GM19455 (cell line): ENCODE results near the gene GRM8.

Source experiments
- ATAC-seq: cut with Tn5 transposase; IDR thresholded peaks from one replicate; pipeline ENCODE4 v1.9.1; 2021; ENCODE audit not compliant: unreplicated experiment

GRM8 gene

DNA sequence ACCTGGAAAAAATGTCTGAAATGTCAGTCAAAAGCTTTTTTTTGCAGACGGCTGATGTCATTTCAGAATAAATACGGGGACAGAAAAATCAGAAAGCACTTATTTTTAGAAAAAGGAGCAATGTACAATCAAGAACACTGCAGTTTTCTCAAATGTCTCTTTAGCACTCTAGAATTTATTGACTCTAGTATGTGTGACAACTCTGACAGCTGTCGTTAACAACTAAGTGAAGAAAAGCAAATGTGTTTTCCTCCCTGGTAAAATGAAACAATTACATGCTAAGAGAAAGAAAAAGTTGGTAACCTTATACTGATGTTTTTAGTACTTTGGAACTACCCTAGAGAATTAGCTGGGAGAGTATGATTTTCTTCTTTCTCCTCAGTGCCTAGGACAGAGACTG, 497.4 kb downstream of the GRM8 start:
- no peak for ATAC-seq

DNA sequence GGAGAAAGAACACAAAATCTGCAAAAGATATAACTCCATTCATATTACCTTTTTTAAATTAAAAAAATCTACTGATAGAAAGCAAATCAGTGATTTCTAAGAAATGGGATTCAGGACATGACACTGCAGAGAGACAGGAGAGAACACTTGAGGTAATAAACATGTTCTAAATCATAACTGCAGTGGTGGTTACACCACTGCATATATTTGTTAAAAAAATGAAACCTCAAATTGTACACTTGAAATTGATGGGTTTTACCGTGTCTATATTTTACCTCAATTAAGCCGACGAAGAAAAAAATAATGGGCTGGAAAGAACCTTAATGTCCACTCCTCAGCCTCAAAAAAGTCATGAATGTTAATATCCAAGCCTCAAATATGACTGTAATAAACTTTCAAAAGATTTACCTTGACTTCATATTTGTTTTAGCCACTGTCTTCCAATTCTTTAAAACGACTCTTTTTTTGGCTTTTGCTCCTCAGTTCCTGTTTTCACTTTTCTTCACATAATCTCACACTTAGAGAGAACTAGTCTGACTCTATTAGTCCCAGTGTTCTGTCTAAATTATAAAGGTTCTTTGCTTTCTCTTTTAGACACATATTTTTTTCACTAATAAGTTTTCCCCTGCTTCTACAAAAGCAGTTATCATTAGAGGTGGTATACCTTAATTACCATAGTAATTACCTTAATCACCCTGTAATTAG, 502.4 kb downstream of the GRM8 start:
- ATAC-seq, result no peak

DNA sequence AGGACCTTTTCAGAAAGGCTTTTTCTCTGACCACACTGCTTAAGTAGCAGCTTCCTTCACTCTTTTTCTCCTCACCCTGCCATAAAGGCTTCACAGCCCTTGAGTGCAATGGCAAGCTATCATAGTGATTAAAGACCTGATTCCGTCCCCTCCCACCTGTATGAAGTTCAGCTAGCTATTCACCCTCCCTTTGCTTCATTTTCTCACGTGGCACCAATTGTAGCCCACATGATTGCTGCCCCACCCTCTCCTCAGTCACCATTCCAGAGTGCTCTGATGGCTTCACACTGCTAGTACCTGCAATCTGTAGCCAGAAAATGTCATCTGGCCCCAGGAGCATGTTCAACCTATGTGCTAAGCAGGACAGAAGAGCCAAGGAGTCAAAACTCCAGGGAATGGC, 523.8 kb downstream of the GRM8 start:
- ATAC-seq, result no peak

DNA sequence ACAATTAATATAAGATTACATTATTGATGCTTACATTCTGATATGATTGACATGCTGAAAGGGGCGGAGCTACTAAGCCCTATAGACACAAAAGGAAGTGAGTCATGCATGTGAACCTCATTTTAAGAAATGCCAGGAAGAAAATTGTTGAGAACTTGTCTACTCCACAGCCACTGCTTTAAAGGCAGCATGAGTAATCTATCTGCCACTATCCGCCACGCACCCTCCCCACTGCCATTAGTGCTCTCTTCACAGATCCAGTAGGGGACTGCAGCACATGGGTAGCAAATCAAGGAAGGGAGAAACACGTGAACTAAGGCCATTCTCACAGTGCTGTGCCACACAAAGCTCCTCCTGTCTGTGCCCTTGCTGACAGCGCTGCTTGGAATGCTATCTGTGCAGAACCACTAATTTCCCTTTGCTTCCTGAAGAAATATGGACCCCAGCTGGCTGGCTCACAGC, 524.8 kb downstream of the GRM8 start:
- ATAC-seq, result no peak

DNA sequence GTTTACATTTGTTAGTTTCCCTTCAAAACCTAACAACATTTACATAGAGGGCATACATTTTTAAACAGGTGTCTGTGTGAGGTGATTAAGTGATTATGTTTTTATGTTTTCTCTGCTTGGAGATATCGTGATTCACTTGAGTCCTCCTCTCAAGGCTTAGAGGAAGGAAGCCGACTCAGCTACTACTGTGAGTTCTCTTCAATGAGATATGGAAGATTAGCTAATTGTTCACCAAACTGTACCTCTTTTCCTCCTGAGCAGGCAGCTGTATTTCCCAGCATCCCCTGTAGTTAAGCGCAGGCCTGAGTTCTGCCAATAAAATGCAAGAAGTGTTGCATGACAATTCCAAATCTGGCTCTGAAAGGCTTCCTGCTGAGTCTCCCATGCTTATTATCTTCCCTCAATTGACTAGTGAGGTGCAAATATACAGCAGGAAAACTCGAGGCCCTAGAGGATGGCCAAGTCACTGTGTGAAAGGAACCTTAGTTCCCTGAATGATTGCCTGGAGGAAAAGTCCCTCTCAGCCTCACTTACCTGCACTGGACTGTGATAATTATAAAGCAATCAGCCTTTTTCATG, 528.7 kb downstream of the GRM8 start:
- ATAC-seq, result no peak

DNA sequence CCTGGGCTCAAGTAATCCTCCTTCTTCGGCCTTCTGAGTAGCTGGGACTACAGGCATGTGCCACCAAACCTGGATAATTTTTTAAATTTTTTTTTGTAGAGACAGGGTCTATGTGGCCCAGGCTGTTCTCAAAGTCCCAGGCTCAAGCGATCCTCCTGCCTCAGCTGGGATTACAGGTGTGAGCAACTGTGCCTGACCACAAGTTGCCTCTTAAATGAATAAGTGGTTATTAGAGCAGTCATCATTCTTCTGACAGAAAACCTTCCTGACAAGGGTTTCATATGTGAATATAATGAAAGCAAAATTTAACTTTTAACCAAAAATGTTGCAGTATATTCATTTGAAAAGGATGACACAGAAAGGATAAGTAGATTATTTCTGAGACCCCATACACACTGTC, 532.5 kb downstream of the GRM8 start:
- ATAC-seq, result peak; percentile 89

DNA sequence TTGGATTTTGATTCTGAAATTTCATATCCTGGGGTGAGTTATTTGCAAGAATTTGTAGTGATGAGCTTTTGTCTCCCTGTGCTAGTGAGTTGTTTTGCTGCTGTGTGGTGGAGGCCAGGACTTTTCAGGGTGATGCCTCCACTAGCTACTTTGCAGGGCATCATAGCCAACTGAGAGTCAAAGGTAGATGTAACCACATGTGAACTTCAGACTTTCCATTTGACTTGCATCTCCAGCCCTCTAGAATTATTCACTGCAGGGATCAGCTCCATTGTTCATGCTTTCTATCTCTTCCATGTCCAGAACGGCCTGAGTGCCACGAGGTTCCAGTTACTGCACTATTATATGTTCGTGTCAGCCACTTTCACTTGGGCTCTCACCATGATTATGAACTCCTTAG, 534.3 kb downstream of the GRM8 start:
- no peak for ATAC-seq

DNA sequence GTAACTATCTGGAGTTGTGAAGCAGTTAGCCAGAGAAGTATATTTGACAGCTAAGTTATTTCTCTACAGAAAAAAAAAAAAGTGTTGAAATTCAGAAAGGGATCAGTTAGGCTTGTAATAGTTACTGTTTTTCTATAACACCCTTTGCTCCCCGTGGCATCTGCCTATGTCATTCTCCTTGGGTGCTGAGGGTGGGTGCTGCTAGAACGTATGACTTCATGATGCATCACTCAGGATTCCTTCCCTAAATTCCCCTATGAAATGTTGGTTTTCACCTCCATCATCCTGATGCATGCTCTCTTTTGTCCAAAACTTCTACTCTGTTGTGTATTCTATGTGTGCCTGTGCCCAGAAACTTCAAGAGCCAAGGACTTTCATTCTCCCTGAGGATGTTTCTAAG, 536.4 kb downstream of the GRM8 start:
- ATAC-seq, result no peak

DNA sequence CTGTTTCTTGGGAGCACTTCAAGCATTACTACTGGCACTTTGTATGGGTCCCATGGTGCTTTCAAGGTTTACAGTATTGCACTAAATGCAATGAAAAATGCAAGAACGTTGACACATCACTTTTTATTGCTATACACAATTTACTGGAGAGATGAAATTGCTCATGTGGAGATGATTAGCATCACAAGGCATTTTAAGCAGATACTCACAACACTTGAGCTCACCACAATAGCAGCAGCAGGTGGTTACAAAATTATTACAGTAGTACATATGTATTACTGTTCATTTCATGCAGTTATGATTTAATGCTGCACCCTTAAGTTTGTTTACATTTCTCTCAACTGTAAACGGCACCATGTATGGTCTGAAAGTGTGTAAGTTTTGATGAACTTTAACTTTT, 537.7 kb downstream of the GRM8 start:
- no peak for ATAC-seq

DNA sequence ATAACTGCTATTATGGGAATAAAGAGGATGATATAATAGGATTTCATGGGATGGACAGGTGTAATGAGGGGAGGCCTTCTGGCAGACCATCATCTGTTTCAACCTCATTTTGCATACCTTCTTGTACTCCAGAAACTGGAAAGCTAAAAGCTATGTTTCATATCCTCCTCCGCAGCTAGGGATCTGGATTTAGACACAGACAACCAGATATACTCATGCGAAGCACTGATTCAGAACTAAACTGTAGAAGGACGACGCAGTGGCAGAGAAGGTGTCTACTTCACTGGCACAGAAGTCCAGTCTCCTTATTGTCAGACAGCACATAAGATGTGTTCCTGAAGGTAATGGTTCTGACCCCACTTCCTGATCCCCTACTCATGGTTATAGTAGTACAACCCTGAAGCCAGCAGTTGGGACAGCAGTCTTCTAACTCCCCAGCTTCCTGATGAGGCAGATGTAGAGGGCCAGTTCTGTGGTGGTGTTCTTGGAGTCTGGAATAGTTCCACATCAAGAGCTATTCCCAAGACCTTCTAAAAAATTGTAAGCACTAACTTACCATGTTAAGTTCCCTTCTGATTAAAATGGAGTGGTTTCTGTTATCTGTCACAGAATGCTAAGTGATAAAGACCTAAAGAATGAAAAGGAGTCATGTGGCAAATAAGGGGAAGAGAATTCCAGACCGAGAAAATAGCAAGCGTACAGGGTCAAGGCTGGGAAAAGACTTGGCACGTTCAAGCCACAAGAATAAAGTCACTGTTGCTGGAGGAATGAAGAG, 550.3 kb downstream of the GRM8 start:
- peak; percentile 64 for ATAC-seq

DNA sequence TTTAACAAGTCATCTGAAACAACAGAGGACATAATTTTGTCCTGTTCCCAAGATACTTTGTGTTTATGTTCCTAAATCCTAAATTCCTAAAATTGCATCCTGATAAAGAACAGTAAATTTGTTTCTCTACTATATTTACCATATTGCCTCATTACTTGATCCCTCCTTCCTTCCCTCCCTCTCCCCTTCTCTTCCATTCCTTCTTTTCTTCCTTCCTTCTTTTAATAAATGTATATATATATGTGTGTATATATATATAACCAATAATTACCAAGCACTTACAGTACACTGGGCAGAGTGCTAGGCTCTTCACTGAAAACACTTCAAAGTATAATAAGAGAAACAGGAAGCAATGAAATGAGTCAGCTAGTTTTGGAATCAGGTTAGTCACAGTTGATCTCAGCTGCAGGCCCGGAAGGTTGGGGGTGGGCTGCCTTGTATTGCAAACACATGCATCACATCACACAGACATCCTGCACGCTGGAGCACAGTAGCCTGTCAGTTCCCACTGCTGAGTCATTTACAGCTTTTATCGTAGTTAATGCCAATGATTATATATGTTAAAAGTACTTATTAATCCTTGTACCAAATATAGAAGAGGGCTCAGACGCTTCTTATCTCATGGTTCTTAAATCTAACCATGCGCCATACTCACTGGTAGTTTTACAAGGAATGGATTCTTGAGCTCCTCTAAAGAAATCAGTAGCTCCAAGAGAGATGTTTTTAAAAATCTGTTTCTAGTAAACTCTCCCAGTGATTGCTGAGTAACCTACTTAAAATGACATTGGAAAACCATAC, 551.7 kb downstream of the GRM8 start:
- peak; percentile 81 for ATAC-seq

DNA sequence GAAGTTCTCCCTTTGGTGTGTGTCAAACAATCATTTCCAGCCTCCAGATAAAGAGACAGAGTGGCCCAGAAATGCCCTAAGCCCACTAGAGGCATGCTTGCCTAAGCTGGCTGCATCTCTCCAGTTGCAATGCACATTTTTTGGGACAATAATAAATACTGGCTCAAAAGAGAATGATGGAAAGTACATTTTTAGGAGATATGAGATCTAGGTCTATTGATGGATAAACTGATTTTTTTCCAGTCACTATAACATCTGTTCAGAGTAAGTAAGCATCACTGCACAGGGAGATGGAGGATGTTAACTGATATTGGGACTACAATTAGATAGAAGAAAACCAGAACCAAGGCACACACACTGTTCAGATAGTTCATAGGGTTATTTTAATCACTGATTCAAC, 553.0 kb downstream of the GRM8 start:
- ATAC-seq, result no peak

DNA sequence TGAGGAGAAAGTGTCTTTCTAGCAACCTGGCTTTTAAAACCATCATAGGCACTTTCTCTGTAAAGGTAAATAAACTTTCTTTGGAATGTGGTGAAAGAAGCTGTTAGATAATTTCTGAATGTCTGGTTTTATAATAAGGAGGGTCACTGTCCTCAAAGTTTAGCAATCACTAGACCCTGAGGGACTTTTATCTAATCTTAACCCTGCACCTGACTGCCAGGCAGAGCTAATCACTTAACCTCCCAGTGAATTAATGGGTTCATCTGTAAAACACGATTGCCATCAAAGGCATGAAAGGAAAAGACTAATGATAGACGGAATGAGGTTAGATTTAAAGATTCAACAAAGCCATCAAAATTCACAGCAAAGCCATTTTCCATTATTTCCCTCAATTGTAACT, 553.8 kb downstream of the GRM8 start:
- no peak for ATAC-seq

DNA sequence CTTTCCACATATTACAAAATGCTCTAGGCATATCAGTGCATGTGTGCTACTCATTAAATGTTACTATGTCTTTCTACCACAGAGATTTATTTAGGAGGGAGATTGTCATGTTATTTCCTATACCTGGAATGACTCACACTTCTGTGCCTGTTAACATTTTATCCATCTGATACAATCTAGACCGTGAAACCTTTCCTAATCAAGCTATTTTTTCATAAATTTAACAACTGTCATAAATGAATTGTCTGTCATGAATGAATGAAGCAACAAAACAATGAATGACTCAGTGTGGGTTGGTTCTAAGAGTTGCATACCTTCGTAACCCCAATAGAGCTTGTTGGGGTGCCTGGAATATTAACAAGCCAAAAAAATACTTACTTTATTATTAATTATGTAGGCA, 554.3 kb downstream of the GRM8 start:
- ATAC-seq, result no peak

DNA sequence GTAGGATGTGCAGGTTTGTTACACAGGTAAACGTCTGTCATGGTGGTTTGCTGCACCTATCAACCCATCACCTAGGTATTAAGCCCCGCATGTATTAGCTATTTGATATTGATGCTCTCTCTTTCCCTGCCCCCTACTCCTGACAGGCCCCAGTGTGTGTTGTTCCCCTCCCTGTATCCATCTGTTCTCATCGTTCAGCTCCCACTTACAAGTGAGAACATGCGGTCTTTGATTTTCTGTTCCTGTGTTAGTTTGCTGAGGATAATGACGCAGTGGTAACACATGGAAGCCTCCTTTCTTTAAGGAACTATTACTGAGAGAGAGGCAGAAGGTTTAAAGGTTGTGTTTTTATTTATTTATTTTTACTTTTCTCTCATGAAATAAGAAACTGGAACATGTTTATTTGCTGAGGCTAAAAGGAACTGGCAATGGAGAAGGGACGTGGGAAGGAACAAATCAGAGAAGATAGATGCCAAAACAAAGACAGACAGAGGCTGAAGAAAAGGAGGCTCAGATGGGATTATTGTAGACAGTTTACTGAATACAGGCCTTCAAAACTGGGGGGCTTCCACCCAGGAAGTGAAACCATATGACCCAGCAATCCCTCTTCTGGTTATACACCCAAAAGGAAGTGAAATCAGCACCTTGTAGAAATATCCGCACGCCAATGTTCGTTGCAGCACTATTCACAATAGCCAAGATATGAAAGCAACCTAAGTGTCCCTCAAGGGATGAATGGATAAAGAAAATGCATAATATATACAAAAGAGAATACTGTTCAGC, 556.3 kb downstream of the GRM8 start:
- peak; percentile 32 for ATAC-seq

DNA sequence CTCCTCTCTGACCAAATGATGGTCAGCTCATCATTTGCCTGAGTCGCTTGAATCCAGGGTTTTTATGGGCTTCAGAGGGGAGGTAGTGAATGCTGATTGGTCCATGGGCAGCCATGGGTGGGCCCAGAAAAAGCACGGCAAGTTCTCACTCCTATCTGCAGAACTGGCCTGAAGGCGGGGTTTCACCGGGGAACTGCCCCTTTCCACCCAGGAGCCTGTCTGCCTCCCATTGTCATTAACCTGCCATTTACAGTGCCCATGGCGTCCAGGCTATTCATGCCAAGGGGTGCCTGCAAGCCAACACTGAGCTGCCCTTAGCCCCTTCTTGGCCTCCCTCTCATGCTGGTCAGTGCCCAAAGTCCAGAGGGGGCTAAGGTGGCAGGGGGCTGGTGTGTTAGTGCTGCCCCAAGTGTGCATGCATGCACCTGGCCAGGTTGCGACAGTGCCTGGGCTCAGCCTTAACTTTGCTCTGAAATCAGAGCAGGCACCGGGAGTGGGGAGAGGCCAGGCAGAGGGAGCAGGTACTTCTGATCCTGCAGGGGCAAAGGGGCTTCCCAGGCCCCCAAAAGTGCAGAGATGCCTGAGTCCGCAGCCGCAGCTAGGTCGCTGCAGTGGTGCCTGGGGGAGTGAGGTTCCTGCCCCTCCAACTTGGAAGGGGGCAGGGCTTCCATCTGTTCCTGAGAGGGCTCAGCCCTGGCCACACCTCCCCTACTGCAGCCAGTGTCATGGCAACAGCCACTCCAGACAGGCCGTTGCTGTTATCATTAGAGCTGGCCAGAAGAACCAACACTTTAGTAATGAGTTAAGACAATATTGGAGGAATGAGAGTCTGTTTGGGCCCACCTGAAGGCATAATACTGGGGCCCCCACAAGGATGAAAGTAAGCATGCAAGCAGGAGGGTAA, 561.6 kb downstream of the GRM8 start:
- no peak for ATAC-seq

DNA sequence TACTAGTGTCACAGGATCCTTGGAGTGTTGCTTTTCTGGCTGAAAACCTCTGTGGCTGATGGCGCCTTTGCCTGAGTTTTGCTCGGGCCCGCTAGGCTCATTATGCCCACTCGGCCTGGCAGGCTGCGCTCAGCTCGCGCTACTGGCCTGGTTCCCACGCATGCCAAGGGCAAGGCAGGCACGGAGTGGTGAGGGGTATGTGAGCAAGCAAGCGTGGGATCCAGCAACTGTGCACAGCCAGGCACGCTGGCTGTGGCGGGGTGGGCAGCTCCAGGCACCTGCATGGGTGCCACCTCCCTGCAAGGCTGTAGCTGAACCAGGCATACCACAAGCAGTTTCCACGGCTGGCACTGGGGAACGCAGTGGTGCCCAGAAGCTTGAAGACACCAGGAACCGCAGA, 562.6 kb downstream of the GRM8 start:
- no peak for ATAC-seq

DNA sequence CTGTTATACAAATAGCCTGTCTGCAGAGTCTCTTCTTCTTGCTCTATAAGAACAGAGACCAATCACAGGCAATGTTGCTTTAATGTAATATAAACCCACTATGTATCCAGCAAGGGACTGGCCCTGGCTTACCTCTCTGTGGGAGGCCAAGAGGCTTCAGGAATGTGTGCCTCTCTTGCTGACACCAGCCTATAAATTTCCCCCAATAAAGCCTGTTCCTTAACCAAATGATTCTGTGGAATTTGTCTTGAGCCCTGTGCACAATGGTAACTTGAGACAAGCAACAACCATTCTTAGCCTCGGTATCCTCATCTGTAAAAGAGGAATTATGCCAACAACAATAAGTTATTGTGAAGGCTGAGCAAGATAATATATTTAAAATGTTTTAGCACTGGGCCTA, 563.7 kb downstream of the GRM8 start:
- no peak for ATAC-seq

DNA sequence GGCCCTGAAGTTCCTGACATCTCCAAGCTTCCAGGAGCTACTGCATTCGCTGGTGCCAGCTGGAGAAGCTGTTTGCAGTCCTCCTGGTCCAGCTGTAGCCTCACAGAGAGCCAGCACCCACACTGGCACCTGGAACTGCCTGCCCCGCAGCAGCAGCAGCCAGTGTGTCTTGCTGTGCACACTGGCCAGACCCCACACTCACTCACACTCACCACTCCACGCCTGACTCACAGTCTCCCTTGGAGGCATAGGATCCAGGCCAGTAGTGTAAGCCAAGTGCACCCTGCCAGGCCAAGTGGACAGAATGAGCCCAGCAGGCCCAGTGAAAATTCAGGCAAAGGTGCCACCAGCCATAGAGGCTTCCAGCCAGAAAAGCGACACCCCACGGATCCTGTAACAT, 566.3 kb downstream of the GRM8 start:
- no peak for ATAC-seq

DNA sequence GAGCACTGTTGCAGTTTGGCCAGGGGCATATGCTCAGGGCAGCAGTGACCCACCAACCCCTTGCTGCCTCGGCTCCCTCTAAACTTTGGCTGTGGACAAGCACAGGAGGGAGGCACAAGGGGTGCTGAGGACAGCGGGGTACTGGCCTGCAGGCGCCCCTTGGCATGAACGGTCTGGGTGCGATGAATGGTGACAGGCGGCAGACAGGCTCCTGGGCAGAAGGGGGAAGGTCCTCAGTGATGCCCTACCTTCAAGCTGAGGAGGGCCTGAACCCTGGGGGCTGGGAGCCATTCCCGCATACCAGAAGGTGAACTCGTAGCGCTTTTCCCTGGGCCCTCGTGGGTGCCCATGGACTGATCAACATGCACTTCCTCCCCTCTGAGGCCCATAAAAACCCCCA, 567.1 kb downstream of the GRM8 start:
- no peak for ATAC-seq
